NCI-H2227 (cell line): ENCODE results near the gene SLC26A8.
"Not testable (repeated sequence)": the region's sequence is repeated elsewhere in the genome, so short reads cannot be mapped to it uniquely, and the experiment has no call there.

Source experiments
- DNase-seq: peaks from one replicate; lab custom pipeline; 2025; ENCODE audit not compliant: unreplicated experiment; lab: John Stamatoyannopoulos, UW

Gene SLC26A8

DNA sequence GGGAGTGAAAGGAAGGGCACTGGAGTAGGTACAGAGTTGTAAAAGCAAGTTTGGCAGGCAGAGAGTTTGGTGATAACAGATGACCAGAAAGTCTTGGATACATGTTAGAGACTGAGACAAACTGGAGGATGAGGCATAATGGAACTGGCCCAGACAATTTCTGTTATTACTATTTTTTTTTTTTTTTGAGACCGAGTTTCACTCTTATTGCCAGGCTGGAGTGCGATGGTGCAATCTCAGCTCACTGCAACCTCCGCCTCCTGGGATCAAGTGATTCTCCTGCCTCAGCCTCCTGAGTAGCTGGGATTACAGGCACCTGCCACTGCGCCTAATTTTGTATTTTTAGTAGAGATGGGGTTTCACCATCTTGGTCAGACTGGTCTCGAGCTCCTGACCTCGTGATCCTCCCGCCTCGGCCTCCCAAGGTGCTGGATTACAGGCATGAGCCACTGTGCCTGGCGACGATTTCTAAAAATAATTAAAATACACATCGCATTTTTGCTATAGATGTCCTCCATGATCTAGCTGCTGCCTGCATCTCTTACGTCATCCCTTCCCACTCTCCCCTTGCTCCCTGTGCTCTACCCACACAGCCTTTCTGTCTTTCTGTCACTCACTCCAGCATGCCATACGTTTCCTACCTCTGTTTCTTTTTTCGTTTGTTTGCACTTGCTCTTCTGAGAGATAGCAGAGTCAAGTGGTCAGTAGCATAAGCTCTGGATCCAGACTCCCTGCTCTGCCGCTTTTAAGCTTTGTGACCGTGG lies 26.7 kb upstream of the SLC26A8 start:
- no peak for DNase-seq

- DNase-seq: no peak
These were observed 25.9 kb upstream of the SLC26A8 start for GRCh38 chr6:36050305-36050704.

- DNase-seq: no peak
These were observed 25.1 kb upstream of the SLC26A8 start for GRCh38 chr6:36049582-36049981.

- no peak for DNase-seq
These were observed 18.3 kb upstream of the SLC26A8 start for GRCh38 chr6:36042618-36043260.

DNA sequence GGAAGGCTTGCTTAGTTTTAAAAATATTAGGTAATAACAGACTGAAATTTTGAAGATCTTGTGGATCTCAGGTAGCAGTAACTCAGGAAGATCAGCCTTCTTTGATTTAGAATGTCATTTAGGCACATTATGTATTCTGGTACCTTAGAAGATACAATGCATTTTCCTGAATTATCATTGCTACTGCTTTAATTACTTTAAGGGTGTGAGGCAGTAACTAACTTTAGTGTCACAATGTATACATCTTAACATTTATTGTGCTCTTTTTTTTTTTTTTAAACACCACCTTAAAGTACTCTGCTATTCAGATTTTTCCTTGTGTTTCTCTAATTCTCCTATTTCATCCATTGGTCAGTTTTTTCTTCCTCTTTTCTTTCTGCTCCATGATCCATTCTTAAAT lies 16.5 kb upstream of the SLC26A8 start:
- no peak for DNase-seq

DNA sequence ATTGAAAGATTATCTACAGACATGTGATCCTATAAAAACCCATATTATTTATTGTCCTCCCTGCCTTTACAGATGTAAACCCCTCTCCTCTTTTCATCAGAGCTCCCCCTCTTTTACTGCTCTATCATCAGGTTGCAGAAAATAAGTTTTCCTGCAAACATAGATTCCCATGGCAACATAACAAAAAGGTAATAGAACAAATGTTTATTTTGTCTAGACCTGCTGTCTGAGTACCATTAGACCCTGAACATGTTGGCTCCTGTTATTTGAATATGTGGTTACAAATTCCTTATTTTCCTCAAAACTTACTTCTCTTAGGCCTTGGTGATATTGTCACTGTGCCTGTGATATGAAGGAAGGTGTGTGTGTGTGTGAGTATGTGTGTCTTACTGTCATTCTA lies 14.7 kb upstream of the SLC26A8 start:
- no peak for DNase-seq

DNA sequence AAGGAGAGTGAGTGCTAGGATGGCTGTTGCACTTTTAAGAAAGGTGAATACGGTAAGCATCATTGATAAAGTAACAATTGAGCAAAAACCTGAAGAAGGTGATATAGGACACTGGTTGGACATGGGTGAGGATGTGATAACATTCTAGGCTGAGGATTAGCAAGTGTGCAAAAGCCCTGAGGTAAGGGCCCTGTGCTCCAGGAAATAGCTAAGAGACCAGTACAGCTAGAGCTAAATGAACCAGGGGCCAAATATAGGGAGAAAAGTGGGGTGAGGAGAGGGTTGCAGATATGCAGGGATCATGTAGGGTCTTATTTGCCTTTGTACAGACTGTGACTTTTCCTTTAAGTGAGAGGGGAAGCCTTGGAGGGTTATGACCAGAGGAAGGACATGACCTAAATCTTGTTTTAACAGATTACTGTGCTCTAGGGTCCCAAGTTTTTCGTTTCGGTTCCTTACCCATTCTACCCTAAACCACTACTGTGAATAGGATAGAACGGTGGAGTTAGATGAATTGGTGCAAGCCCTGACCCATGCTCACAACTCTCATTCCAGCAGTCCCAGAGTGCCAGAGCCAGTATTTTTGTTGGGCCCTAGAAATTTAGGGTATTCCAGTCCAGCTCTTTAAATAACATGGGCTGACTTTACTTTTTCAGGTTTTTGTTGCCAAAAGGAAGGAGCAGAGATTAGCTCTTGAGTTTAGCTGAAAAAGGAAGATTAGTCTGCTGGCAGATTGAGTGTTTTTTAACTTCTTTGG lies 13.9 kb upstream of the SLC26A8 start:
- no peak for DNase-seq

GRCh38 chr6:36035225-36035624 lies 10.8 kb upstream of the SLC26A8 start:
- DNase-seq: no peak

DNA sequence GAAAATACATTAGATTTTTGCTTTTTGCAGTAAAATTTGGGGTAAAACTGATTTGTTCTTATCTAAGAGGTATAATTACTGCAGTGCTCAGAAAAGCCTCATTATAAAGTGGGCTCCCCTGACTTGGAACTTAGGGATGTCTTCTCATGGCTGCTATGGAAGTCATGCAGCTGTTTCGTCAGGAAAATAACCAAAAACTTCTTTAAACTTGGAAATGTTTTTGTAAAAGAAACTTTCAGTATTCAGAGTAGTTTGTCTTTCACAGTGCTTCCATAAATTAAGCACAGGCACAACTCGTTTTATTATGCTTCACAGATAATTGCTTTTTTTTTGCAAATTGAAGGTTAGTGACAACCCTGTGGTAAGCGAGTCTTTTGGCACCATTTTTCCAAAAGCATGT lies 10.0 kb upstream of the SLC26A8 start:
- DNase-seq: no peak

- DNase-seq: no peak
These were observed 9.5 kb upstream of the SLC26A8 start for GRCh38 chr6:36033935-36034334.

DNA sequence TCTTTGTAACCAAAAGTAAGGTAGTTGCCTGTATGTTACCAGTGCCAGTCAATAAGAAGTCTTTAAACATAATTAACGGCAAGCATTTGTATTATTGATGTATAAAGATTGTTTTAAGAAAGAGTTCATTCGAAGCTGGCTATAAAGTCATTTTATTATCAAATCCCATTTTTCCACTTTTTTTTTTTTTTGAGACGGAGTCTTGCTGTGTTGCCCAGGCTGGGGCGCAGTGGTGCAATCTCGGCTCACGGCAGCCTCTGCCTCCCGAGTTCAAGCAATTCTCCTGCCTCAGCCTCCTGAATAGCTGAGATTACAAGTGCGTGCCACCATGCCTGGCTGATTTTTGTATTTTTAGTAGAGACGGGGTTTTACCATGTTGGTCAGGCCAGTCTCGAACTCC lies 8.7 kb upstream of the SLC26A8 start:
- not testable (repeated sequence) for DNase-seq

DNA sequence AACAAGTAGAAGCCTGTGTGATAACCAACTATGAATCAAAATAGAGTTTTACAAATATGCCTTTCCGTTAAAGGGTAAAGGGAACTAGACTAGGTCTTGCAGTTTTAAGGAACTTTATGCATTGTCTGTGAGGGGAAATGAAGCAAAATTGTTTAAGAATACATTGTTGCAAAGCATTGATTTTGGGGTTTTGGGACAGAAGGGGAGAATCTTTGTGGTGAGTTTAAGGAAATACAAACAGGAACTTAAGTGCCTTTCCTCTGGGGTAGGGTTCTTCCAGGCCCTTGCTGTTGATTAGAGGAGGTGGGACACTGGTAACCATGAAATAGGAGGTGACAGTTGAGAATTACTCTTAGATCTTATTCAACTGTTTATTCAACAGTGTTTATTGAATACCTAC lies 7.8 kb upstream of the SLC26A8 start:
- DNase-seq: no peak

GRCh38 chr6:36029464-36029863 lies 5.0 kb upstream of the SLC26A8 start:
- no peak for DNase-seq

- DNase-seq: peak; percentile 35
These were observed 4.5 kb upstream of the SLC26A8 start for GRCh38 chr6:36028877-36029324.

- DNase-seq: peak; percentile 70
These were observed 3.8 kb upstream of the SLC26A8 start for GRCh38 chr6:36028088-36028876.

DNA sequence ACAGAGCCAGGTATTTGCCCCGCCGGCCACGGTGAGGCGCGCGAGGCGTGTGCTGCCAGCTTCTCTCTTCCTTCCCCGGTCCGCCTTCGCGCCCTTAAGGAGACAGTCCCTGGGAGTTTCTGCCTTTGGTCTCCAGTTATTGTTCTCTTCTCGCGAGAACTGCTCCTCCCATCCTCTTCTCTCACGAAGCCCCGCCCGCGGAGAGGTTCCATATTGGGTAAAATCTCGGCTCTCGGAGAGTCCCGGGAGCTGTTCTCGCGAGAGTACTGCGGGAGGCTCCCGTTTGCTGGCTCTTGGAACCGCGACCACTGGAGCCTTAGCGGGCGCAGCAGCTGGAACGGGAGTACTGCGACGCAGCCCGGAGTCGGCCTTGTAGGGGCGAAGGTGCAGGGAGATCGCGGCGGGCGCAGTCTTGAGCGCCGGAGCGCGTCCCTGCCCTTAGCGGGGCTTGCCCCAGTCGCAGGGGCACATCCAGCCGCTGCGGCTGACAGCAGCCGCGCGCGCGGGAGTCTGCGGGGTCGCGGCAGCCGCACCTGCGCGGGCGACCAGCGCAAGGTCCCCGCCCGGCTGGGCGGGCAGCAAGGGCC lies 3.2 kb upstream of the SLC26A8 start, which contains the start of gene MAPK14:
Gene MAPK14, plus strand, starts transcription at position 308 of the 587 bp plus-strand sequence. CDS start 350 bp downstream, outside the sequence.
- peak; percentile 100 for DNase-seq

DNA sequence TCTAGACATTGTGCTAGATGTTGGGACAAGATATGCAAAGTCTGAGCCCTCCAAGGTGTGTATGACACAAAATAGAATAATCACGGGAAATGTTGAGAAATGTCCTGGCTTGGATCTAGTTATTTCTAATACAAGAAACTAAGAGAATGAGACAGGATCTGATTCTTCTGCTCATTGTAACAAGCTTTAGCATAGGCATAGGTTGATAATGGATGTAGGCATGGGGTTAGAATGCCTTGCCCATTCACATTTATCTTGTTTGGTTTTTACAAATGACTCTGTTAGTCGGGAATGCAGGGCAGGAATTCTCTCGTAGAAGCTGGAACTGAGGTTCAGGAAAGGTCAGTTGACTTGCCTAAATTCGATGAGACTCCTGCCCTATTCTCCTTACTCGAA lies 1.5 kb upstream of the SLC26A8 start:
- no peak for DNase-seq

DNA sequence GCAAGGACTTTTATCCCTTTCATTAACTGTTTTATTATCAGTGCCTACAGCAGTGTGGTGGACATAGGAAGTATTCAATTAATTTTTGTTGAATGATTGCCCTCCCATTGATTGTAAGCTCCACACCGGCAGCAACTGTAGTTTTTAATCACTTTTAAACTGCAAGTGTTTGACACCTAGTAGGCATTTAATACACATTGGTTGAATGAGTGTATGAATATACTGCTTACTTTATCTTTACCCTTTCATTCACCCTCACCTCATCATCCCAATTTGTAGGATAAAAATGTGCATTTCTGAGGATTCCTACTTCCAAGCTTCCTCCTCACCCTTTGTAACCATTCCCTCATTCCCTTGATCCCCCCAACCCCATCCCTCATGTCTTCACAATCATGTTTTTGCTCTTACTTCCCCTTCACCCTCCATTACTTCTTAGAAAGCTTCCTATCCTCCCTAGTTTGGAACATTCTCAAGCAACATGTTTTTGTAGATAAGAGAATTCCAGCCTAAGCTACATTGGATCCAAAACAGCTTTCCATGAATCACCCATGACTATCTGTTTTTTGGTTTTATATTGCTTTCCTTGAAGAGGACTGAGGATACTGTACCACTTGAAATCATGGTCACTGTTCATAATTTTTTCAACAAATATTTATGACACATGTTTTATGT lies 955 bp upstream of the SLC26A8 start:
- no peak for DNase-seq

DNA sequence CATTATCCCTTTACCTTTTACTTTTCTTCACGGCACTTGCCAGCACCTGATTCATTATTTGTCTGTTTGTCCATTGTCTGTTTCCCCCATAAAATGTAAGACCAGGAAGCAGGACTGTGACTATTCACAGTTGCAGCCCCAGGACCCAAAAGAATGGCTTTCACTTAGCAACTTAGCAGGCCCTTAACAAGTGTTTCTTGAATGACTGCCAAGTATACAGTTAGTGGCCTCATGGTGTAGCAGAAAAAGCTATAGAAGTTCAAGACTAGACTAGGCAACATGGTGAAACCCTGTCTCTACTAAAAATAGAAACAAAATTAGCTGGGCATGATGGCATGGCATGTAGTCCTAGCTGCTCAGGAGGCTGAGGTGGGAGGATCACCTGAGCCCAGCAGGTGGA lies 4.3 kb downstream of the SLC26A8 start:
- DNase-seq: no peak

GRCh38 chr6:36019167-36019566 lies 5.3 kb downstream of the SLC26A8 start:
- DNase-seq: no peak
